Liver (tissue), 3 donors: ENCODE data around the gene TPRA1.

Source experiments
- ATF3 ChIP-seq: IDR thresholded peaks from 2 replicates; pipeline ENCODE4 v1.6.1; 2016; ENCODE audit warnings: antibody characterized with exemption
- CTCF ChIP-seq: fragments of 150-350 bp; IDR thresholded peaks from 2 replicates; pipeline ENCODE4 v1.5.1; 2017; ENCODE audit warnings: improper control_type of control experiment, low read depth, low read length; ENCODE audit not compliant: missing input control
- GABPA ChIP-seq, 2 donors: IDR thresholded peaks in 1 of 2; conservative IDR thresholded peaks in 1 of 2; 2 replicates each; pipeline ENCODE4 v1.6.1; 2016; ENCODE audit warnings: antibody characterized with exemption in 2 of 2, mild to moderate bottlenecking in 1 of 2, moderate library complexity in 1 of 2
- JUND ChIP-seq, 2 donors: IDR thresholded peaks; 2 replicates each; pipeline ENCODE4 v1.6.1; 2016; ENCODE audit warnings: antibody characterized with exemption in 2 of 2
- MAX ChIP-seq: IDR thresholded peaks from 2 replicates; pipeline ENCODE4 v1.6.1; 2016; ENCODE audit warnings: antibody characterized with exemption
- RAD21 ChIP-seq, 2 donors: IDR thresholded peaks; 2 replicates each; pipeline ENCODE4 v1.6.1; 2016; ENCODE audit warnings: antibody characterized with exemption in 2 of 2, mild to moderate bottlenecking in 2 of 2
- REST ChIP-seq: IDR thresholded peaks from 2 replicates; pipeline ENCODE4 v1.6.1; 2016; ENCODE audit warnings: antibody characterized with exemption, mild to moderate bottlenecking
- RXRA ChIP-seq, 2 donors: IDR thresholded peaks; 2 replicates each; pipeline ENCODE4 v1.6.1; 2017 to 2018; ENCODE audit warnings: antibody characterized with exemption in 2 of 2, mild to moderate bottlenecking in 1 of 2
- TAF1 ChIP-seq: conservative IDR thresholded peaks from 2 replicates; pipeline ENCODE4 v1.6.1; 2016; ENCODE audit warnings: antibody characterized with exemption, mild to moderate bottlenecking
- YY1 ChIP-seq: IDR thresholded peaks from 2 replicates; pipeline ENCODE4 v1.6.1; 2016; ENCODE audit warnings: antibody characterized with exemption, mild to moderate bottlenecking
- ZBTB33 ChIP-seq: IDR thresholded peaks from 2 replicates; pipeline ENCODE4 v1.6.1; 2016; ENCODE audit warnings: antibody characterized with exemption
- donor health status: healthy.
- donor health status: healthy.

- TF ChIP-seq RAD21 (IDR thresholded peaks at IDR 0.05), result no peak
- TF ChIP-seq CTCF, result no peak
- no peak for TF ChIP-seq JUND (IDR thresholded peaks at IDR 0.05)
- TF ChIP-seq TAF1, result no peak
- no peak for TF ChIP-seq REST
- no peak for TF ChIP-seq YY1
- no peak for TF ChIP-seq ZBTB33
- TF ChIP-seq ATF3, result no peak
- no peak for TF ChIP-seq MAX
- no peak for TF ChIP-seq GABPA (IDR thresholded peaks at IDR 0.05 in 1 of 2, conservative IDR thresholded peaks at IDR 0.05 in 1 of 2)
- no peak for TF ChIP-seq RXRA (IDR thresholded peaks at IDR 0.05)
These were observed 16.6 kb upstream of the TPRA1 start for GRCh38 chr3:127606981-127607595.
